BLaER1 treated with 17β-estradiol and CSF1 and Interleukin-3, amounts not matched to agents 10 nM and 100 nM (cell line): Measurements from ENCODE around the gene GNAI3.

ENCODE experiments used
- H3K27ac ChIP-seq, 11 experiments: shearing (Covaris generic); formaldehyde crosslinking; 2 replicates each; pipeline ENCODE4 v1.8.1; 2022
- H3K27me3 ChIP-seq, 11 experiments: shearing (Covaris generic); formaldehyde crosslinking; 2 replicates each; pipeline ENCODE4 v1.8.1; 2022
- H3K36me3 ChIP-seq, 11 experiments: shearing (Covaris generic); formaldehyde crosslinking; 2 replicates each; pipeline ENCODE4 v1.8.1; 2022
- H3K4me1 ChIP-seq, 10 experiments: shearing (Covaris generic); formaldehyde crosslinking; 2 replicates each; pipeline ENCODE4 v1.8.1; 2022
- H3K4me2 ChIP-seq, 11 experiments: shearing (Covaris generic); formaldehyde crosslinking; 2 replicates each; pipeline ENCODE4 v1.8.1; 2022
- H3K4me3 ChIP-seq, 10 experiments: shearing (Covaris generic); formaldehyde crosslinking; 2 replicates each; pipeline ENCODE4 v1.8.1; 2022
- H3K9ac ChIP-seq, 11 experiments: shearing (Covaris generic); formaldehyde crosslinking; 2 replicates each; pipeline ENCODE4 v1.8.1; 2022
- H3K9me3 ChIP-seq, 11 experiments: shearing (Covaris generic); formaldehyde crosslinking; replicated peaks in 1 of 11; 2 replicates each; pipeline ENCODE4 v1.8.1; 2022
- H4K20me1 ChIP-seq, 11 experiments: shearing (Covaris generic); formaldehyde crosslinking; 2 replicates each; pipeline ENCODE4 v1.8.1; 2022
- Cebpa-rat ChIP-seq, 11 experiments: shearing (Covaris generic); IDR thresholded peaks; 2 replicates each; pipeline ENCODE4 v1.8.1; 2022

The GNAI3 gene

DNA sequence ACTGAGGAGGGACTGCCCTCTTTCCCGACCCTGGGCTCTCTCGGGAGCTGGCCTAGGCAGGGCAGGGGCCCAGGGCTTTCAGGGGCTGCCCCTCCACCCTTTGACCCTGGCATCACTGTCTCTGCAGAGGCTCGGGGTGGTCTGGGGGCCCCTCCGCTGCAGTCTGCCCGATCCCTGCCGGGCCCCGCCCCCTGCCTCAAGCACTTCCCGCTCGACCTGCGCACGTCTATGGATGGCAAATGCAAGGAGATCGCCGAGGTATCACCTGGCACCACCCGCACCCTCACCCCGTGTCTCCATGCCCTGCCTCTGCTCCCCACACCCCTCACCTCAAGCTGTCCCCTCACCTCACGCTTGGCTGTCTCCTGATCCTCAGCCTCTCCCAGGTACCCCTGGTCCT is 76.8 kb downstream of the GNAI3 start:
- Histone ChIP-seq H3K4me2 (peak overlapping the region; percentile 87 to 100 (median 97)), H3K27me3 (no peaks in the 10 kb centered on the region), H3K36me3 (peaks cover 42 to 52% (median 45%) of the 10 kb centered on the region in 11 experiments), H3K4me1 (peaks cover 45 to 82% (median 69%) of the 10 kb centered on the region in 10 experiments), H3K9me3 (no peaks in the 10 kb centered on the region), H4K20me1 (peaks cover 46 to 88% (median 85%) of the 10 kb centered on the region in 11 experiments; a peak in 21 of 22 replicates), H3K9ac (peak overlapping the region in 9 of 11 experiments; percentile 73 to 93 (median 84); a peak in 18 of 22 replicates), H3K27ac (peak overlapping the region in 8 of 11 experiments; percentile 20 to 96 (median 87); a peak in 16 of 22 replicates), H3K4me3 (peak overlapping the region in 7 of 10 experiments; percentile 83 to 95 (median 88); a peak in 13 of 20 replicates)
- no peak for TF ChIP-seq Cebpa-rat (IDR thresholded peaks at IDR 0.05)

DNA sequence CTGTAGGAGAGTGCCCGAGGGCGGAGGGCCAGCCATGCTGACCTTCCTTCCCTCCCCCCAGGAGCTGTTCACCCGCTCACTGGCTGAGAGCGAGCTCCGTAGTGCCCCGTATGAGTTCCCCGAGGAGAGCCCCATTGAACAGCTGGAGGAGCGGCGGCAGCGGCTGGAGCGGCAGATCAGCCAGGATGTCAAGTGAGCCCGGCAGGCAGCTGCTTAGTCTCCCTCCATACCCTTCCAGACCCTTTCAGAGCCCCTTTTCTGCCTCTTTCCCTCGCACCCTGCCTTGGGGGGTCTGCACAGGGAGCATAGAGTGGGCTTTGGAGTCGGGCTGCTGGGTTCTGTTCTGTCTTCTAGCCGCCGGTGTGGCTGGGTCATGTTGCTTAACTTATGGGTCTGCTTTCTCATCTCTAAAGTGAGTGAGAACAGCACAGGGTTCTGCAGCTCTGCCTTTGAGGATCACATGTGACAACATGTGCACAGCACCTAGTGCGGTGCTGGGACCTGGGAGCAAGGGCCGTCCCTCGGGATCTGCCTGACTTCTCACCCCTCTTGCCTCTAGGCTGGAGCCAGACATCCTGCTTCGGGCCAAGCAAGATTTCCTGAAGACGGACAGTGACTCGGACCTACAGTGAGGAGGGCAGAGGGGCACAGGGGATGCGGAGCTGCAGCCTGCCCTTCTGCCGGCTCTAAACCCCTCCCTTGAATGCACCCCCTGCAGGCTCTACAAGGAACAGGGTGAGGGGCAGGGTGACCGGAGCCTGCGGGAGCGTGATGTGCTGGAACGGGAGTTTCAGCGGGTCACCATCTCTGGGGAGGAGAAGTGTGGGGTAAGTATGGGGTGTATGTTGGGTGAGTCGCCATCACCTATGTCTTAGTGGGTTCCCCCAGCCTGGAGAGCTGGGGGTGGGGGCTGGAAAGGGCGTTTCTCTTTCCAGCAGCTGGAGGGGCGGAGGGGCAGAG is 77.5 kb downstream of the GNAI3 start:
- Histone ChIP-seq H3K27me3 (no peaks in the 10 kb centered on the region), H3K4me3 (peak overlapping the region in 7 of 10 experiments; percentile 83 to 95 (median 88); a peak in 8 of 20 replicates), H3K4me2 (peak overlapping the region; percentile 87 to 100 (median 97)), H3K36me3 (peaks cover 46 to 56% (median 49%) of the 10 kb centered on the region in 11 experiments), H3K4me1 (peaks cover 45 to 82% (median 69%) of the 10 kb centered on the region in 10 experiments), H4K20me1 (peaks cover 46 to 90% (median 85%) of the 10 kb centered on the region in 11 experiments; a peak in 21 of 22 replicates), H3K9me3 (no peaks in the 10 kb centered on the region), H3K9ac (peak overlapping the region in 9 of 11 experiments; percentile 8 to 93 (median 84); a peak in 17 of 22 replicates), H3K27ac (peak overlapping the region in 8 of 11 experiments; percentile 16 to 96 (median 87); a peak in 14 of 22 replicates)
- TF ChIP-seq Cebpa-rat (IDR thresholded peaks at IDR 0.05), result no peak

DNA sequence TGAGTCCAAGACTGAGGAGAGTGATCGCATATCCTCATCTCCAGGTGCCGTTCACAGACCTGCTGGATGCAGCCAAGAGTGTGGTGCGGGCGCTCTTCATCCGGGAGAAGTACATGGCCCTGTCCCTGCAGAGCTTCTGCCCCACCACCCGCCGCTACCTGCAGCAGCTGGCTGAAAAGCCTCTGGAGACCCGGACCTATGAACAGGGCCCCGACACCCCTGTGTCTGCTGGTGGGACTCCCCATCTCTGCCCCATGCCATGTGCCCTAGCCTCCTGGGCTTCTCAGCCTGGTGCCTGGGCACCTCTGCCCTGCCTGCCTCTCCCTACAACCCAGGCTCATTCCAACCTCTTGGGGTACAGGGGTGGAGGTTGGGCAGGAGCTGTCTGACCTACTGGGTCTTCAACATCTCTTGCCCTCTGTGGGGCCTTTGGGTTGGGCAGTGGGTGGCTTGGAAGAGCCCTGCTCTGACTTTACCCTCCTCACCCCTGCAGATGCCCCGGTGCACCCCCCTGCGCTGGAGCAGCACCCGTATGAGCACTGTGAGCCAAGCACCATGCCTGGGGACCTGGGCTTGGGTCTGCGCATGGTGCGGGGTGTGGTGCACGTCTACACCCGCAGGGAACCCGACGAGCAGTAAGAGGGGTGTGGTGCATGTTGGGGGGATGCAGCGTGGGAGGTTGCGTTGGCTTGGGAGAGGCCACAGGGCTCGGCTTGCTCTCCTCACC is 78.4 kb downstream of the GNAI3 start:
- no peak overlapping the region for H3K4me3 ChIP-seq
- TF ChIP-seq Cebpa-rat (IDR thresholded peaks at IDR 0.05), result no peak
- H3K4me1 ChIP-seq, result peaks cover 40 to 83% (median 67%) of the 10 kb centered on the region in 10 experiments
- H3K4me2 ChIP-seq, result peak overlapping the region in 8 of 11 experiments; percentile 7 to 100 (median 91); a peak in 12 of 22 replicates
- peaks cover 42 to 89% (median 80%) of the 10 kb centered on the region in 11 experiments; a peak in 21 of 22 replicates for H4K20me1 ChIP-seq
- H3K36me3 ChIP-seq, result peaks cover 56 to 66% (median 59%) of the 10 kb centered on the region in 11 experiments
- no peaks in the 10 kb centered on the region for H3K9me3 ChIP-seq
- H3K27ac ChIP-seq, result no peak overlapping the region
- peak overlapping the region in 1 of 11 experiments; percentile 87; a peak in 1 of 22 replicates for H3K9ac ChIP-seq
- no peaks in the 10 kb centered on the region for H3K27me3 ChIP-seq

DNA sequence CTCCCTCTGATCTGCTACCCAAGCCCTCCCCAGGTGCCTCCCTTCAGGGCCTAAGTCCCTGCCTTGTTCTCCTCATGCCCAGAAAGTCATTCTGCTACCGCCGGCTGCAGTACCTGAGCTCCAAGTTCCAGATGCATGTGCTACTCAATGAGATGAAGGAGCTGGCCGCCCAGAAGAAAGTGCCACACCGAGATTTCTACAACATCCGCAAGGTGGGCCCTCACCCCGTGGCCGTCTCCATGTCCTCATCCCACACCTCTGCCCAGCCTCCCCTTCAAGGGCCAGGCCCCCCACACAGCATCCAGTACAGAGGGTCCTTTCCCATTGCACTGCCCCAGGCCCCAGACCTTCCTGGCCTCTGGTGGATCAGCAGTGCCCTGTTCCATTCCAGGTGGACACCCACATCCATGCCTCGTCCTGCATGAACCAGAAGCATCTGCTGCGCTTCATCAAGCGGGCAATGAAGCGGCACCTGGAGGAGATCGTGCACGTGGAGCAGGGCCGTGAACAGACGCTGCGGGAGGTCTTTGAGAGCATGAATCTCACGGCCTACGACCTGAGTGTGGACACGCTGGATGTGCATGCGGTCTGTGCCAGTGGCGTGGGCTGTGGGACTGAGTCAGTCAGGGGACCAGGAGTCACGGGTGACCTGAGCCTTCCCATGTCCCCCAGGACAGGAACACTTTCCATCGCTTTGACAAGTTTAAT is 79.4 kb downstream of the GNAI3 start:
- Histone ChIP-seq H3K36me3 (peaks cover 61 to 76% (median 68%) of the 10 kb centered on the region in 11 experiments), H3K4me1 (peaks cover 30 to 82% (median 62%) of the 10 kb centered on the region in 10 experiments), H3K27ac (no peak overlapping the region)

DNA sequence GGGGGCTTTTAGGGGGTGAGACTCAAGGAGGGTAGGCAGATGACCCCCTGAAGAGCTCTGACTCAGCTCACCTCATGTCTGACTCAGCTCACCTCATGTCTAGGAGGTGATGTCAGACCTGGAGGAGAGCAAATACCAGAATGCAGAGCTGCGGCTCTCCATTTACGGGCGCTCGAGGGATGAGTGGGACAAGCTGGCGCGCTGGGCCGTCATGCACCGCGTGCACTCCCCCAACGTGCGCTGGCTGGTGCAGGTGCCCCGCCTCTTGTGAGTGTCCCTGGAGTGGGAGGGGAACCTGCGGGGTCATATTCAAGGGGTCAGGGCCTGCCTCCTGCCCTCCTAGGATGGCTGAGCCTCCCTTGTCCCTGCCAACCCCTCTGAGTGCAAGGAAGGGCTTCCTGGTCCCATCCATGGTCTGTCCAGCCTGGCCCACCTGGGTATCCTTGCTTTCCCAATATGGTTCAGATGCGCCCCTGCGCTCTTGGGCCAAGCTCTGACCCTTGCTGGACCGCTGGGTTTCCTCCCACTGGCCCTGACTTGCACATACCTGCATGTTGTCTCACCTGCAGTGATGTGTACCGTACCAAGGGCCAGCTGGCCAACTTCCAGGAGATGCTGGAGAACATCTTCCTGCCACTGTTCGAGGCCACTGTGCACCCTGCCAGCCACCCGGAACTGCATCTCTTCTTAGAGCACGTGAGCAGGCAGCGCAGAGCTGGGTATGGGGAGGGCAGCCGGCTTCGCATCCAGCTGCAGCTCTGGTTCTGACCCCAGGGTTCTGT is 80.3 kb downstream of the GNAI3 start:
- H4K20me1 ChIP-seq, result peaks cover 25 to 81% (median 62%) of the 10 kb centered on the region in 11 experiments; a peak in 21 of 22 replicates
- H3K4me3 ChIP-seq, result no peak overlapping the region
- no peak overlapping the region for H3K9ac ChIP-seq
- H3K27ac ChIP-seq, result no peak overlapping the region
- no peaks in the 10 kb centered on the region for H3K9me3 ChIP-seq
- peaks cover 21 to 75% (median 53%) of the 10 kb centered on the region in 10 experiments for H3K4me1 ChIP-seq
- peaks cover 61 to 76% (median 71%) of the 10 kb centered on the region in 11 experiments for H3K36me3 ChIP-seq
- peak overlapping the region in 3 of 11 experiments; percentile 54 to 97 (median 95); a peak in 4 of 22 replicates for H3K4me2 ChIP-seq
- TF ChIP-seq Cebpa-rat (IDR thresholded peaks at IDR 0.05), result no peak
- H3K27me3 ChIP-seq, result no peaks in the 10 kb centered on the region

More for the DNA sequence above, 79.4 kb downstream of the GNAI3 start:
- H3K9me3 ChIP-seq, result no peaks in the 10 kb centered on the region
- no peak for TF ChIP-seq Cebpa-rat (IDR thresholded peaks at IDR 0.05)
- H3K27me3 ChIP-seq, result no peaks in the 10 kb centered on the region
- H3K9ac ChIP-seq, result peak overlapping the region in 1 of 11 experiments; percentile 13; a peak in 1 of 22 replicates
- peaks cover 33 to 89% (median 70%) of the 10 kb centered on the region in 11 experiments; a peak in 21 of 22 replicates for H4K20me1 ChIP-seq
- no peak overlapping the region for H3K4me3 ChIP-seq
- peak overlapping the region in 7 of 11 experiments; percentile 13 to 100 (median 87); a peak in 13 of 22 replicates for H3K4me2 ChIP-seq

DNA sequence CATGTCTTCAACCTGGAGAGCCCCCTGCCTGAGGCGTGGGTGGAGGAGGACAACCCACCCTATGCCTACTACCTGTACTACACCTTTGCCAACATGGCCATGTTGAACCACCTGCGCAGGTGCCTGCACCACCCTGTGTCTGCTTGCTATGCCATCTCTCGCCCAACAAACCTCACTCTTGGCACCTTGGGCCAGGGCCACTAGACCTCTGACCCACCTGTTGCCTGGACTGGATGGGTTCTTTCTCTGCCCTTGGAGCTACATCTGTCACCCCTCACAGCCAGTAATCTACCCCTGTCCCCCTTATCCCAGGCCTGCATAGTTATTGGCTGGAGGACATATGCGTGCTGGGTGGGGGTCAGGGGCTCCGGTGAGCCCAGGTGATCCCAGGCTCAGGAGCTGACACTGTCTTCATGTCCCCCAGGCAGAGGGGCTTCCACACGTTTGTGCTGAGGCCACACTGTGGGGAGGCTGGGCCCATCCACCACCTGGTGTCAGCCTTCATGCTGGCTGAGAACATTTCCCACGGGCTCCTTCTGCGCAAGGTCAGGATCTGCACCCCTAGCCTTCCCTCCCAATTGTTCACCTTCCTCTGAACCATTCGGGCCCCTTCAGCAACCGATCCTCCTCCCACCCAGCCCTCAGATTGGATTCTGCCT is 81.1 kb downstream of the GNAI3 start:
- H3K27me3 ChIP-seq, result no peaks in the 10 kb centered on the region
- peaks cover 21 to 73% (median 54%) of the 10 kb centered on the region in 11 experiments; a peak in 21 of 22 replicates for H4K20me1 ChIP-seq
- H3K9ac ChIP-seq, result no peak overlapping the region; a peak in 1 of 22 replicates
- H3K4me3 ChIP-seq, result no peak overlapping the region
- H3K4me2 ChIP-seq, result no peak overlapping the region
- H3K4me1 ChIP-seq, result peaks cover 20 to 68% (median 48%) of the 10 kb centered on the region in 10 experiments
- peaks cover 61 to 76% (median 71%) of the 10 kb centered on the region in 11 experiments for H3K36me3 ChIP-seq
- no peak for TF ChIP-seq Cebpa-rat (IDR thresholded peaks at IDR 0.05)
- no peaks in the 10 kb centered on the region for H3K9me3 ChIP-seq
- H3K27ac ChIP-seq, result no peak overlapping the region
